HG03342 (cell line): ENCODE measurements around the gene PRIMPOL.

Experiments used
- ATAC-seq: cut with Tn5 transposase; IDR thresholded peaks from one replicate; pipeline ENCODE4 v1.9.1; 2021; ENCODE audit warnings: mild to moderate bottlenecking, moderate library complexity; ENCODE audit not compliant: unreplicated experiment

The PRIMPOL gene

DNA sequence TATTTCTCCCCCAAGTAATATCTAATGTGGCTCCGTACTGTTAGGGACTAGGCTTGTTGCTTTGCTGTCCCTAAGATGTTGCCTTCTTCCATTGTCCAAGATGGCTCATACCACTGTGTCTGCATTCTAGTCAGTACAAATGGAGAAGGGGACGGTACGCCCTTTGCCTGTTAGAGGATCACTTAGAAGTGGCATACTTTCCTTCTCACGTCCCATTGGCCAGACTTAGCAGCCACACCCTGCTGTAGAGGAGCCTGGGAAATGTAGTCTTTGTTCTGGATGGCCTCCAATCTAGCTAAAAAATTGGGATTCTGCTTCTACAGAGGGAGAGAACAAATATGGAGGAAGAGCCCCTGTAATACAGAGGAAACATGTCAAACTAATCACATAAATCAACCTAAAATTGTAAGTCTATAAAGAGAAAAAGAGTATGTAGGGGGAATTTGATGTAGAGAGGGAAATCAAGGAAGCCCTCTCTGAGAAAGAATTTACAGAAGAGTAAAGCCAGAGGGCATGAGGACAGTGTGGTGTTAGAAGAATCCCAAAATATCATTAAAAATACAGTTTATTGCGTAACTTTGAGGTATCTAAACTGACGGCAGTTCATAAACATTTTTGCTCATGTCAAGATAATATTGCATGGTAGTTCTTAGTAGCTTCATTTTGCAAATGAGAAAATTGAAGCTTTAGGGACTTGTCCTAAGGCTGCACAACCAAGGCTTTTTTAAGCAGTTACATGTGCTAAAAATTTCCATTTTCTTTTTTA lies 15.1 kb downstream of the PRIMPOL start:
- ATAC-seq, result no peak

DNA sequence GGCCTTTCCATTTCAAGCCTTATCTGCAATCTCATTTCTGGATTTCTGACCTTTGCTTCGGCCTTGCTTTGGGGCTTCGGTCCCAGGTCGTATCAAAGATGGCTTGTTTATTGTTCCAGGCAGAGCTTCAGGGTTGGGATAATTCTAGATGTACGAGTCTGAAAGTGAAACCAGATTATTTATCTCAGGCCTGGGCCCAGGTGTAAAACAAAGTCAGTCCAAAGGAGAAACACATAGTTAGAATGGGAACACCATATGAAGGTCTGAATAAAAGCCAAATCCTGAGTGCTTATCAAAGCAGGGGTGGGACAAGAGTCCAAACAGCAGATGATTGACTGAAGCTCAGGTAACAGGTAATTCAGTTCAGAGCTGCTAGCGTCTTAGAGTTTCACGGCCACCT lies 17.1 kb downstream of the PRIMPOL start:
- no peak for ATAC-seq

- no peak for ATAC-seq
Observed at GRCh38 chr4:184668096-184668495, 18.6 kb downstream of the PRIMPOL start.

- no peak for ATAC-seq
Observed at GRCh38 chr4:184668511-184669114, 19.1 kb downstream of the PRIMPOL start.

GRCh38 chr4:184669251-184669650 lies 19.7 kb downstream of the PRIMPOL start:
- no peak for ATAC-seq

DNA sequence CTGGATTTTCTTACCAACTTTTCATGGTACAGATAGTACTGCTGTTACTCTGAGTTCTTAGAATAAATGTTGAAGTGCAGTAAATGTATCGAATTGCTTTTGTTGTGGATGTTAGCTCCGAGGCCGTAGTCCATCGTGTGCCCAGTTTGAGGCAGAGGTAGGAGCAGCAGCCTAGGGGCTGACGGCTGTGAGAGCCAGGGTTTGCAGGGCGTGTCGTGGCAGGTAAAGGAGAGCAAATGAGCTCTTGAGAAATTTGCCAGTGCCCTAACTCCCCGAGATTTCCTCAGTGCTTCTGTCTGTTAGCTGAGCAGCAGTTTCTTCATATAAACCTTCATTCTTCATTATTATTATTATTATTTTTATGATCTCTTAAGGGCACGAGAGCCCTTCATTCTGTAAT lies 21.6 kb downstream of the PRIMPOL start:
- no peak for ATAC-seq

DNA sequence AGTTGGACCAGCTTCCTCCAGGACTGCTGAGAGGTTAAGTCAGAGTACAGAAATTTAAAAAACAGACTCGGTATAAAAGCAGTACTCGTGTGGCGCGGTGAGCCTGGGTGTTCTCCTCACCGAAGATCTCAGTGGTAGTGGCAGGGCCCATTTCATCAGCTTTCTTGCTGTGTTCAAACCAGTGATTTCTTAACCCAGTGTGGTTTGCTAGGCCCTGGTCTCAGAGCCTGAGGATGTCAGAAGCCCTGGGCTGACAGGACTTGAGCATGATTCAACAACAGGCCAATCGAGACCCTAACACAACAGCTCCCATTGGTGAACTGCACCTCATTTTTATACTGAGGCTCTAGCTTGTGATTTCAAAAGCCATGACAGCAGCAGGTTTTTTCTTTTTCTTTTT lies 23.2 kb downstream of the PRIMPOL start:
- no peak for ATAC-seq

DNA sequence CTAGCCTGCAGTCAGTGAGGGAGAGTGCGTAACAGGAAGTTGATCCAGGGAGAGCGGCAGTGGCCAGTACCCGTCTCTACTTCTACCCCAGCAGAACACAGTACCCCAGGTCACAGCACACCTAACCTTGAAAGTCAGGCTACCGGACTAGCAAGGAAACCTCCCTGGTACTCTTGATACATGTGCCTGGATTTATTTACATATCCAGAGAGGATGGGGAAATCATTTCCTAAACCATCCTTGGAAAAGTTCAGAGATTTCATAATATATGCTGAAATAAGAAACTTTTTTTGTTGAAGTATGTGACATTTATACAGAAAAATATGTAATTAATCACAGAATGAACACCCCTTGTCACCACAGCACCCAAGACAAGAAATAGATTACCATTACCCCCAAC lies 24.5 kb downstream of the PRIMPOL start:
- ATAC-seq, result no peak

- ATAC-seq, result no peak
Observed at GRCh38 chr4:184675018-184675417, 25.5 kb downstream of the PRIMPOL start.

- no peak for ATAC-seq
Observed at GRCh38 chr4:184675821-184676492, 26.4 kb downstream of the PRIMPOL start.

DNA sequence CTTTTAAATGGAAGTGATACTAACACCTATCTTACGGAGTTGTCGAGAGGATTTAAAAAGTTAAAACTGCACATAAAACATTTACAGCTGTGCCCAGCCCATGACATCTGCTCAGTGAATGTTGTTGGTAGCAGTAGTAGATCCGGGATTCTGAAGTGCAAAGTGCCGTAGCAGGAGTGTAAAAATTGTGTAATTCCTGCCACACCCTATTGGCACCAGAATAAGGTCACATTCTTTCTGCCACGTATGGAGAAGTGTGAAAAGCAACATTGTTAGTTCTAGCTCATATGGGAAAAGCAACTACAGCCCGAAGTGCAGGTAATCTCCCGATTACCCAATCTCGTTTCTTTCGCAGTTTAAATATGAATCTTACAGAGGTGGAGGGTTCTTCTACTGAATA lies 31.2 kb downstream of the PRIMPOL start:
- no peak for ATAC-seq

DNA sequence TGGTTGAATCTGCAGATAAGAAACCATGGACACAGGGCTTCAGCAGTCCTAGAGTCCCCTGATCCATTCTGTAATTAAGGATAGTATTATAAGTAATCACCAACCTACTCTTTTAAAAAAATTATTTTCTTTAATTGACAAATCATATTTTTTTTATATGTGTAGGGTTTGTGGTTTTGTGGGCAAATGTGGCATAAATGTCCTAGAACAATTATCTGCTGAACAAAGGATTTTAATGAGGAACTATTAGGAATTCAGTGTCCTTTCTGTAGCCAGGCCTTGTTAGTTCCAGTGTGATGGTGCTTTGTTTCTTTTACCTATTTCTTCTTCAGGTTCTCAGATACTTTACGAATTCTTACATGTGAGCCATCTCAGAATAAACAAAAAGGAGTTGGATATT lies 32.4 kb downstream of the PRIMPOL start:
- no peak for ATAC-seq

GRCh38 chr4:184684491-184685189 lies 35.1 kb downstream of the PRIMPOL start:
- ATAC-seq, result no peak

DNA sequence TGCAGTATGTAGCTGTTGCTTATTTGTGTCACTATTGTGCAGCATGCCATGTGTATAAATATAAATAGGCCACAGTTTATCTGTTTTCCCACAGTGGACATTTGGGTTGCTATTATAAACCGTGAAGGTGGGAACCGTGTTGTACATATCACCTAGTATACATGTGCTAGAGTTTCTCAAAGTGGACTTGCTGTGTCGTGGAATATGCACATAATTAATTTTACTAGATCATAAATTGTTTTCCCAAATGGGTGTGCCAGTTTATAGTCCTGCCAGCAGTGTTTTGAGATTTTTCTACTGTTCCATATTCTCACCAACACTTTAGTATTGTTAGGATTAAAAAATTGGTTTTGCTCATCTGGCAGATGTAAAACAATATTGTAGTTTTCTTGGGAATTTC lies 38.5 kb downstream of the PRIMPOL start:
- ATAC-seq, result no peak

GRCh38 chr4:184688447-184688846 lies 38.9 kb downstream of the PRIMPOL start:
- ATAC-seq, result no peak

- no peak for ATAC-seq
Observed at GRCh38 chr4:184689681-184690080, 40.1 kb downstream of the PRIMPOL start.

DNA sequence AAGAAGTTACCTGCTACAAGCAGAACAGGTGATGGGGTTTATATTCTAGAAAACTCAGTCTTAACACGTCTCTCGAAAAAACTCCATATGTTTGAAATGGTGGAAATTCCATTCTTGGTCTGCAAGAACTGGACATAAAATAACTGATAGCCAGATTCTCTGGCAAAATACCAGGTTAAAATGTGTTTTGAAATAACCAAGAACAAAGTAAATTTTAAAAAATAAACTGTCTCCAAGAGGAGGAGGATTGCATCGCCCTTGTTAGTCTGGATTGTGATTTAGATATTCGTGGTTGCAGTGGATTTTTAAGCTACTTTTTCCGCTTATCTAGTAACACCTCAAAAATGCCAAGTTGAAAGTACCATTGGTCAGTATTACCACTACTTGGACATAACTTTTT lies 43.5 kb downstream of the PRIMPOL start:
- ATAC-seq, result no peak

- no peak for ATAC-seq
Observed at GRCh38 chr4:184694412-184694956, 44.9 kb downstream of the PRIMPOL start.

- ATAC-seq, result no peak
Observed at GRCh38 chr4:184695178-184695896, 45.8 kb downstream of the PRIMPOL start.

GRCh38 chr4:184697956-184698355 lies 48.4 kb downstream of the PRIMPOL start:
- no peak for ATAC-seq

- ATAC-seq, result no peak
Observed at GRCh38 chr4:184699941-184700340, 50.4 kb downstream of the PRIMPOL start.
